SKM-1 (cell line): Measurements from ENCODE around the gene RPL34.

Experiments
- DNase-seq: peaks from one replicate; lab custom pipeline; 2025; ENCODE audit not compliant: unreplicated experiment; lab: John Stamatoyannopoulos, UW

Gene RPL34

GRCh38 chr4:108624263-108625056 is 4.1 kb downstream of the RPL34 start:
- DNase-seq = no peak

GRCh38 chr4:108626056-108626455 is 5.7 kb downstream of the RPL34 start:
- DNase-seq = no peak

GRCh38 chr4:108628411-108628810 is 8.0 kb downstream of the RPL34 start:
- no peak for DNase-seq

- DNase-seq = no peak
Measured at GRCh38 chr4:108635070-108635655, 14.8 kb downstream of the RPL34 start.

- no peak for DNase-seq
Measured at GRCh38 chr4:108636246-108636645, 15.9 kb downstream of the RPL34 start.

DNA sequence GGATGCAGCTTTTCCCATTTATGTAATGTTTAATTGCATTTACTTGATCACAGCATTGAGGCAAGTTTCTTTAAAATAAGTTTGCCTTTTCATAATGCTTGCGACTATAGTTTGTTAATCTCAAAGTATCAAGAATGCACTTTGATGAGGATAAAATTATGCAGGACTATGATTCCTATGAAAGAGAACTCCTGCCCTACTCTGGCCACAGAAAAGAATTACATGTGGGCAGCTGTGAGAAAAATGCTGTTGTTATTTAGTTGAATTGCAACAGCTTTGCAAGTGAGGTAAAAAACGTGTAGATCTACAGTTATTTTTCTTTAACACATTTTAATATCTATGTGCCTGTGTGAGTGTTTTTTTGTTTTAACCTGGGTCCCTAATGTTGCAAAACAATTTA is 17.5 kb downstream of the RPL34 start:
- DNase-seq = no peak

DNA sequence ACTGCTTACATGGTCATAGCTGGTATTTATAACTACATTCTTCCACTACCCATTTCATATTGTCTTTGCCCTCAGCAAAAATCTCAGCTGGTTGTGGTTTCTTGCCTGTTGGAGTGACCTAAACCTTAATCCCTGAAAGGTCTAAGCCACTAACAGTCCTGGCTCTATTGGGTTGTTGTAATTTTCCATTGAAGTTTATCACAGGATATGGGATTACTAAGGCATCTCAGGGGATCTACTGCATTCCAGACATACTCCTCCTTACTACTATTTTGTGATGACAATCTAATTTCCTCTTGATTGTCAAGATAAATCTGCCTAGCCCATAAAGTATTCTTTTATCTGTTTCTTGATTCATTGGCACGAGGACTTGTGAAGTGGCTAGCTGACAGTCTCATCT is 23.9 kb downstream of the RPL34 start:
- DNase-seq = no peak

- DNase-seq = no peak
Measured at GRCh38 chr4:108646706-108647105, 26.3 kb downstream of the RPL34 start.

DNA sequence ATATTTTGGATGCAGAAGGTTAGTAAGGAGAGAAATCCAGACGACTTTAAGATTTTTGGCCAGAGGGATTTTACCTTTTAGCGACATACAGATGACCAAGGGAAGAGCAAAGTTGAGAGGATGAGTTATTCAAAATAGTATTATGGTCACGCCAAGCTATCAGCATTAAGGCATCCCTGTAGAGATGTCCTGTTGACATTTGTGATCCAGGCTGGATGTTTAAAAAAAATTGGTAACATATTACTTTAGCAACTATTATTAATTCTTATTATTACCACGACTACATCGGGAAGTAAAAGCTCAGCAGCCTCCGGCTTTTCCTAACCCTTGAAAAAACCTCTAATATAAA is 29.5 kb downstream of the RPL34 start:
- no peak for DNase-seq

- DNase-seq = peak; percentile 87
Measured at GRCh38 chr4:108650212-108651013, 30.0 kb downstream of the RPL34 start, which contains the start of gene OSTC. Gene OSTC (plus strand): TSS chr4:108650599. CDS start chr4:108650656, 57 bp downstream.

DNA sequence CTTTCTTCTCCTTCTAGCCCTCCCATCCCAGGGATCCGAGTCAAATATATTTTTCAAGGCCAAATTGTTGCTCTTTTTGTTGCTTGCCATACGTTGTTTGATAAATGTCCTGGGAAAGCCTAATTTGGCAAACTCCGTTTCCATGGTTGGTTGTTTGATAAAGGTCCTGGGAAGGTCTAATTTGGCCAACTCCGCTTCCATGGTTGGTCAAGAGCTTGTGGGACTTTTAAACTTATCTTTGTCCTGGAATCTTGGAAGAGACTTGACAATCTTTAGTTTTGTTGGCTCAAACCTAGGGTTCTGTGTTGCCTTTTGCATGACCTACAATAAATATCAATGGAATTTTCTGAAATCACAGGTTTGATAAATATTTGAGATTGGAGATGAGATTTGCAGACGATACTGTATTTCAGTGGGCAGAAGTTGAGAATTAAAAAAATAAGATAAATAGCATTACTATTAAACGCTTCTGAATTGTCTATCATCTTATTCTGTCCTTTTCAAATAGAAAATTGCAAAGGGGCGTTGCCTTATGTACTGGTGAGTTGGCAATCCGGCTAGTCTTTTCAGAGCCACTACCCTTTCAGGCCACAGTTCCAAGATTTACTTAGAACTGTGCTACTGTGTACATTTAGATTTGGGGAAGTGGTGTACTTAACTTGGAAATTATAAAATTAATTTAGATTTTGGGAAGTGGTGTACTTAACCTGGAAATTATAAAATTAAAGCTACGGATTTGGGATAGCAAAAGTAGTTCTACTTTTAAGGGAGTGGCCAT is 30.8 kb downstream of the RPL34 start:
- peak; percentile 26 for DNase-seq

DNA sequence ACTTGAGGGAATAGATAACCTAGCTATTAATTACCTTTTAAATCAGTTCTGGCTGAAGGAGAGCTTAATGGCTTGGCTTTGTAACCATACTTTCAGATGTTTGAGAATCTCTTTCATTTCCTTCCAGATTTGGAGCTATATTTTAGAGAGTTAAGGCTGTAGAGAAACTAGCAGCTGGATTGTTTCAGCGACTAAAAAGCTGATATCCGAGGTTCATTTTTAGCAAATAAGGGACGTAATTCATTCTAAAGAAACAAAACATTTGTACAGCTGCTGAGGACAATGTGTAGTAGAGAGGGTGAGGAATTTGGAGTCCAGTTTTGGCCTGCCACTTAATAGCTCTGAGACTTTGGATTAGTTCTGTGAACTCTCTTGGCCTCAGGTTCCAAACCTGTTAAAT is 42.3 kb downstream of the RPL34 start:
- DNase-seq = no peak

- no peak for DNase-seq
Measured at GRCh38 chr4:108674356-108674977, 54.1 kb downstream of the RPL34 start.
